K562 (cell line): Measurements from ENCODE around the gene PRKAR1B. TPM values are rescaled to one million over a fixed set of nuclear protein-coding genes. Genes with fewer than 3 reads are reported as not detected.

Experiments used
- AFF1 ChIP-seq, 2 experiments: fragments of 450-650 bp; IDR thresholded peaks; 2 replicates each; pipeline ENCODE4 v1.6.1; 2018; ENCODE audit warnings: mild to moderate bottlenecking in 2 of 2, low read depth in 1 of 2; ENCODE audit not compliant: partially characterized antibody in 2 of 2
- CAMTA2 ChIP-seq: fragments of 250-450 bp; sonication (Bioruptor Pico); conservative IDR thresholded peaks from 2 replicates; pipeline ENCODE4 v1.5.1; 2022
- FOXJ3 ChIP-seq: sonication (generic); formaldehyde crosslinking; IDR thresholded peaks from 2 replicates; pipeline ENCODE4 v1.4.0; 2020; ENCODE audit warnings: mild to moderate bottlenecking, missing genetic modification reagents
- HNRNPH1 ChIP-seq: fragments of 200-400 bp; formaldehyde crosslinking; optimal IDR thresholded peaks from 2 replicates; pipeline ENCODE3; 2017; ENCODE audit warnings: low read depth, mild to moderate bottlenecking, low read length, moderate library complexity
- ILK ChIP-seq: fragments of 450-650 bp; IDR thresholded peaks from 2 replicates; pipeline ENCODE4 v1.6.1; 2016; ENCODE audit warnings: missing genetic modification characterization, low read depth, mild to moderate bottlenecking, missing compliant biosample characterization, moderate library complexity, borderline replicate concordance
- MYNN ChIP-seq, 2 experiments: sonication (generic); formaldehyde crosslinking in 1 of 2; IDR thresholded peaks; 2 replicates each; pipeline versions ENCODE4 v1.5.0 to v1.6.1; 2016 to 2020; ENCODE audit warnings: antibody characterized with exemption in 1 of 2, missing genetic modification reagents in 1 of 2
- NCOA4 ChIP-seq: fragments of 450-650 bp; IDR thresholded peaks from 2 replicates; pipeline ENCODE4 v1.6.1; 2018; ENCODE audit warnings: mild to moderate bottlenecking; ENCODE audit not compliant: partially characterized antibody
- OTX1 ChIP-seq: fragments of 450-650 bp; formaldehyde crosslinking; IDR thresholded peaks from 2 replicates; pipeline ENCODE4 v1.4.0; 2022; ENCODE audit warnings: mild to moderate bottlenecking
- RAD21 ChIP-seq, 2 experiments: fragments of 250-450 bp in 1 of 2; fragments of 450-650 bp in 1 of 2; sonication (Bioruptor Pico) in 1 of 2; formaldehyde crosslinking in 1 of 2; IDR thresholded peaks in 1 of 2; conservative IDR thresholded peaks in 1 of 2; 2 replicates each; pipeline versions ENCODE4 v1.4.0 to v1.8.0; 2020 to 2022; ENCODE audit warnings: mild to moderate bottlenecking in 2 of 2, moderate library complexity in 1 of 2
- RBM14 ChIP-seq: fragments of 200-400 bp; formaldehyde crosslinking; IDR thresholded peaks from 2 replicates; pipeline ENCODE4 v1.6.1; 2018; ENCODE audit warnings: low read depth, mild to moderate bottlenecking, low read length, moderate library complexity, borderline replicate concordance; ENCODE audit not compliant: insufficient read depth
- RBM17 ChIP-seq: fragments of 200-400 bp; formaldehyde crosslinking; IDR thresholded peaks from 2 replicates; pipeline ENCODE4 v1.6.1; 2017; ENCODE audit warnings: low read depth, mild to moderate bottlenecking, low read length, borderline replicate concordance
- SAFB ChIP-seq: fragments of 200-400 bp; formaldehyde crosslinking; IDR thresholded peaks from 2 replicates; pipeline ENCODE4 v1.6.1; 2017; ENCODE audit warnings: low read depth, low read length, borderline replicate concordance
- SNRNP70 ChIP-seq: fragments of 200-400 bp; formaldehyde crosslinking; optimal IDR thresholded peaks from 2 replicates; pipeline ENCODE3; 2017; ENCODE audit warnings: low read depth, low read length
- SP1 ChIP-seq: sonication (generic); formaldehyde crosslinking; IDR thresholded peaks from 2 replicates; pipeline ENCODE4 v1.8.1; 2022; ENCODE audit warnings: mild to moderate bottlenecking, missing genetic modification reagents
- SREBF2 ChIP-seq: sonication (generic); formaldehyde crosslinking; IDR thresholded peaks from 2 replicates; pipeline ENCODE4 v1.4.0; 2020; ENCODE audit warnings: mild to moderate bottlenecking, missing genetic modification reagents
- TEAD4 ChIP-seq, 2 experiments: sonication (generic) in 1 of 2; formaldehyde crosslinking in 1 of 2; IDR thresholded peaks; 2 replicates each; pipeline versions ENCODE4 v1.6.1 to v1.8.0; 2012 to 2022; ENCODE audit warnings: borderline replicate concordance in 1 of 2, inconsistent platforms in 1 of 2, low read length in 1 of 2, mild to moderate bottlenecking in 1 of 2, missing genetic modification reagents in 1 of 2
- ZC3H4 ChIP-seq: sonication (generic); formaldehyde crosslinking; IDR thresholded peaks from 2 replicates; pipeline ENCODE4 v1.9.0; 2021; ENCODE audit warnings: missing genetic modification reagents, borderline replicate concordance
- ZKSCAN1 ChIP-seq: fragments of 150-350 bp; IDR thresholded peaks from 2 replicates; pipeline ENCODE4 v1.6.1; 2016; ENCODE audit warnings: low read depth, low read length
- ZNF584 ChIP-seq: fragments of 200-800 bp; sonication (Bioruptor generic); IDR thresholded peaks from 2 replicates; pipeline ENCODE4 v1.6.1; 2016; ENCODE audit warnings: low read depth, mild to moderate bottlenecking, missing genetic modification characterization, missing compliant biosample characterization
- polyA plus RNA-seq, 8 experiments: library from polyadenylated mRNA; depleted of rRNA in 4 of 8; stranded (reverse) in 5 of 8; unstranded in 3 of 8; fragments of >200 nt; fragmentation: Nextera tagmentation in 2 of 8; fragmentation: Illumina TruSeq in 1 of 8; extraction: Ambion mirVana in 2 of 8; extraction: Trizol in 1 of 8; gene quantifications; 2 replicates each; pipeline versions ENCODE4 v1.2.1 to v1.2.3, GENCODE V29; 2011 to 2014; ENCODE audit warnings: inconsistent platforms in 1 of 8, missing spikeins in 1 of 8
- total RNA-seq, 7 experiments: library from RNA; depleted of rRNA in 6 of 7; stranded (reverse); fragments of >200 nt in 6 of 7; fragmentation: Illumina TruSeq in 2 of 7; extraction: Trizol in 2 of 7; gene quantifications; 2 replicates each; pipeline versions ENCODE4 v1.2.1 to v1.2.3, GENCODE V29; 2011 to 2021; ENCODE audit warnings: low replicate concordance in 1 of 7
- TF ChIP-seq, protein P1 (sequence below): fragments of 450-650 bp; IDR thresholded peaks from 2 replicates; pipeline ENCODE4 v1.6.1; 2016; ENCODE audit warnings: mild to moderate bottlenecking

PRKAR1B gene
- total and polyA plus RNA-seq, 9 of the 15 experiments (the other 6 are each of a cell fraction or from before 2014, with no cell fraction given), result 0.99 to 30.5 (median 12.7) TPM

DNA sequence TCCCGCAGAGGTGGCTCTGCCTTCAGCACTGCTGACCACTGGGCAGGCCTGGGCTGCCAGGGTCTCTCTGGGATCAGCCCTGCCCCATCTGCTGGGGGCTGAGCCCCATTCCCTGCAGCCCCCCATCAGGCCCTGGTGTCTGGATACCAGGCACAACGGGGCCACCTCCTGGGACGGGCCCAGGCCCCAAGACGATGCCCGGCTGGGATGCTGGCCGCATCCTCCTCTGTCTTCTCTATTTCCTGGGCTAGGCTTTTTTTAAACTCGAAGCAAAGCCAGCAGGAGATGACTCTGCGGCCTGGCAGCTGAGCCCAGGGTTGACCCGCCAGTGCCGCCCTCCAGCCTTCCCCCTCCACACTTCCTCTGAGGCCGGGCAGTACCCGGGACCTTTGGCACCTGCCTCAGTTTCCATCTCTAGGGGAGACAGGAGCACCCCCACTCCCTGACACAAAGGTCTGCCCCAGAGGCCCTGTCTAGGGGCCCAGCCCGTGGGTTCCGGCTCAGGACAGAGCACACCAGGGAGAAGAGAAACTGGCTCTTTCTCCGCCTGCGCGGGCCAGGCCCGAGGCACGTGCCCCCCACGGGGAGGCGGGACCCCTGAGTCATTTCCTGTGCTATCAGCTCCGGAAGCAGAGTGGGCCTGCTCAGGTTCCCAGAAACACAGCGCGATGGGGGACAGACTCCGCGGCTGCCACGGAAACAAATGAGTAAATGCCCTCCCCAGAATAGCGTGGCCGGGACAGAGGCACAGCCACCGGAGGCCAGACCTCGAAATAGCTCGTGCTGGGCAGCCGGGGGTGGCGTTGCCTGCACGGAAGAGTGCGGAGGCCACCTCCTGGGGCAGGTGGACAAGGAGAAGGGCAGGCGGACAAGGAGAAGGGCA lies 122.8 kb downstream of the PRKAR1B start (continued):
- 0 out of 2 replicates have a peak, but pooled peaks have one; percentile 5 for TF ChIP-seq FOXJ3 (CRISPR knock-in tag)
- no peak for TF ChIP-seq ZKSCAN1
- peak; percentile 80 for TF ChIP-seq SP1 (CRISPR knock-in tag)
- peak; percentile 93 for TF ChIP-seq SREBF2 (CRISPR knock-in tag)
- TF ChIP-seq RBM14, result no peak
- TF ChIP-seq, protein P1, sequence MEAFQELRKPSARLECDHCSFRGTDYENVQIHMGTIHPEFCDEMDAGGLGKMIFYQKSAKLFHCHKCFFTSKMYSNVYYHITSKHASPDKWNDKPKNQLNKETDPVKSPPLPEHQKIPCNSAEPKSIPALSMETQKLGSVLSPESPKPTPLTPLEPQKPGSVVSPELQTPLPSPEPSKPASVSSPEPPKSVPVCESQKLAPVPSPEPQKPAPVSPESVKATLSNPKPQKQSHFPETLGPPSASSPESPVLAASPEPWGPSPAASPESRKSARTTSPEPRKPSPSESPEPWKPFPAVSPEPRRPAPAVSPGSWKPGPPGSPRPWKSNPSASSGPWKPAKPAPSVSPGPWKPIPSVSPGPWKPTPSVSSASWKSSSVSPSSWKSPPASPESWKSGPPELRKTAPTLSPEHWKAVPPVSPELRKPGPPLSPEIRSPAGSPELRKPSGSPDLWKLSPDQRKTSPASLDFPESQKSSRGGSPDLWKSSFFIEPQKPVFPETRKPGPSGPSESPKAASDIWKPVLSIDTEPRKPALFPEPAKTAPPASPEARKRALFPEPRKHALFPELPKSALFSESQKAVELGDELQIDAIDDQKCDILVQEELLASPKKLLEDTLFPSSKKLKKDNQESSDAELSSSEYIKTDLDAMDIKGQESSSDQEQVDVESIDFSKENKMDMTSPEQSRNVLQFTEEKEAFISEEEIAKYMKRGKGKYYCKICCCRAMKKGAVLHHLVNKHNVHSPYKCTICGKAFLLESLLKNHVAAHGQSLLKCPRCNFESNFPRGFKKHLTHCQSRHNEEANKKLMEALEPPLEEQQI, result no peak
- TF ChIP-seq RBM17, result no peak
- 0 out of 2 replicates have a peak, but pooled peaks have one; percentile 15 for TF ChIP-seq CAMTA2
- TF ChIP-seq AFF1 (IDR thresholded peaks at IDR 0.05; ENCODE audit: low read depth in 1 of 2, partially characterized antibody in 2 of 2), result peak in 1 of 2 experiments; percentile 17
- no peak for TF ChIP-seq NCOA4
- peak; percentile 44; the same call in 1 of the 2 replicates for TF ChIP-seq TEAD4 (IDR thresholded peaks at IDR 0.05; ENCODE audit: low read length)
- peak; percentile 84; the same call in 1 of the 2 replicates for TF ChIP-seq TEAD4 (CRISPR knock-in tag; IDR thresholded peaks at IDR 0.05; ENCODE audit: borderline replicate concordance)
- 0 out of 4 replicates have a peak, but pooled peaks of 1 of the 2 experiments have one; percentile 16 for TF ChIP-seq RAD21 (CRISPR knock-in tag; conservative IDR thresholded peaks at IDR 0.05 in 1 of 2, IDR thresholded peaks at IDR 0.05 in 1 of 2)
- TF ChIP-seq HNRNPH1, result no peak
- no peak for TF ChIP-seq SNRNP70
- no peak for TF ChIP-seq ZC3H4 (CRISPR knock-in tag)
- TF ChIP-seq ILK (tag), result no peak
- TF ChIP-seq MYNN (IDR thresholded peaks at IDR 0.05), result peak; percentile 64; the same call in 1 of the 2 replicates
- TF ChIP-seq MYNN (CRISPR knock-in tag; IDR thresholded peaks at IDR 0.05), result no peak
- TF ChIP-seq SAFB, result no peak
- no peak for TF ChIP-seq OTX1 (CRISPR knock-in tag)
- TF ChIP-seq ZNF584 (CRISPR knock-in tag), result peak; percentile 68; the same call in 1 of the 2 replicates
